HG03432 (cell line): ENCODE results near the gene TMEM258.

Source experiments
- ATAC-seq: cut with Tn5 transposase; IDR thresholded peaks from one replicate; pipeline ENCODE4 v1.9.1; 2021; ENCODE audit warnings: mild to moderate bottlenecking, moderate library complexity; ENCODE audit not compliant: unreplicated experiment

The TMEM258 gene

GRCh38 chr11:61744609-61745156, 47.7 kb downstream of the TMEM258 start:
- no peak for ATAC-seq

- no peak for ATAC-seq
Observed at GRCh38 chr11:61744181-61744580, 48.2 kb downstream of the TMEM258 start.

- ATAC-seq, result no peak
Observed at GRCh38 chr11:61743486-61744095, 48.8 kb downstream of the TMEM258 start.

GRCh38 chr11:61742391-61742790, 50.0 kb downstream of the TMEM258 start:
- no peak for ATAC-seq

GRCh38 chr11:61739966-61740365, 52.4 kb downstream of the TMEM258 start:
- ATAC-seq, result no peak

GRCh38 chr11:61739413-61739812, 53.0 kb downstream of the TMEM258 start:
- no peak for ATAC-seq
